Osteocyte (in vitro differentiated cells): ENCODE results near the gene GSG1L. TPM values are rescaled to one million over a fixed set of nuclear protein-coding genes. Genes with fewer than 3 reads are reported as not detected.

Source experiments
- DNase-seq: peaks from one replicate; pipeline ENCODE4 v3.0.0; 2021; ENCODE audit warnings: mixed read lengths; ENCODE audit not compliant: unreplicated experiment; ENCODE audit errors: extremely low spot score
- H3K27ac Mint-ChIP-seq: one replicate; pipeline ENCODE4 v1.8.0; 2021; ENCODE audit warnings: mild to moderate bottlenecking, mixed read lengths; ENCODE audit not compliant: unreplicated experiment
- H3K27me3 Mint-ChIP-seq: one replicate; pipeline ENCODE4 v1.8.0; 2021; ENCODE audit warnings: mixed read lengths; ENCODE audit not compliant: unreplicated experiment
- H3K36me3 Mint-ChIP-seq: one replicate; pipeline ENCODE4 v1.8.0; 2021; ENCODE audit warnings: mixed read lengths; ENCODE audit not compliant: unreplicated experiment
- H3K4me1 Mint-ChIP-seq: one replicate; pipeline ENCODE4 v1.8.0; 2021; ENCODE audit warnings: mixed read lengths; ENCODE audit not compliant: unreplicated experiment
- H3K4me3 Mint-ChIP-seq: one replicate; pipeline ENCODE4 v1.8.0; 2021; ENCODE audit warnings: mild to moderate bottlenecking, moderate library complexity, mixed read lengths; ENCODE audit not compliant: unreplicated experiment
- H3K9me3 Mint-ChIP-seq: one replicate; pipeline ENCODE4 v1.8.0; 2021; ENCODE audit warnings: mixed read lengths; ENCODE audit not compliant: unreplicated experiment
- CTCF ChIP-seq: fragments of 200-600 bp; sonication (generic); IDR thresholded peaks from 2 replicates; pipeline ENCODE4 v1.5.0; 2021; ENCODE audit warnings: antibody characterized with exemption, mild to moderate bottlenecking, moderate library complexity
- total RNA-seq: library from RNA; stranded (reverse); gene quantifications from 2 replicates; pipeline ENCODE4 v1.2.1, GENCODE V29; 2021

The GSG1L gene
- total RNA-seq, 1 donor from 2014 or later = not detected

- no peaks in the 10 kb centered on the region for H3K36me3 Mint-ChIP-seq
- no peak for TF ChIP-seq CTCF
- DNase-seq = no peak
- no peaks in the 10 kb centered on the region for H3K9me3 Mint-ChIP-seq
- H3K27me3 Mint-ChIP-seq = peaks cover 4% of the 10 kb centered on the region
- H3K4me3 Mint-ChIP-seq = no peak overlapping the region
- H3K27ac Mint-ChIP-seq = no peak overlapping the region
- H3K4me1 Mint-ChIP-seq = no peaks in the 10 kb centered on the region
Observed at GRCh38 chr16:27966756-27967155, 96.8 kb downstream of the GSG1L start.

GRCh38 chr16:27965801-27966200, 97.7 kb downstream of the GSG1L start:
- H3K9me3 Mint-ChIP-seq = no peaks in the 10 kb centered on the region
- H3K4me3 Mint-ChIP-seq = no peak overlapping the region
- no peaks in the 10 kb centered on the region for H3K4me1 Mint-ChIP-seq
- DNase-seq = peak; percentile 66
- peaks cover 4% of the 10 kb centered on the region for H3K27me3 Mint-ChIP-seq
- no peak overlapping the region for H3K27ac Mint-ChIP-seq
- H3K36me3 Mint-ChIP-seq = no peaks in the 10 kb centered on the region
- TF ChIP-seq CTCF = no peak

GRCh38 chr16:27963471-27963965, 100.0 kb downstream of the GSG1L start:
- Mint-ChIP-seq H3K36me3 (no peaks in the 10 kb centered on the region), H3K27me3 (peaks cover 4% of the 10 kb centered on the region), H3K4me1 (no peaks in the 10 kb centered on the region), H3K4me3 (no peak overlapping the region), H3K27ac (no peak overlapping the region), H3K9me3 (no peaks in the 10 kb centered on the region)
- TF ChIP-seq CTCF = no peak
- DNase-seq = no peak

- TF ChIP-seq CTCF = no peak
- no peak overlapping the region for H3K4me3 Mint-ChIP-seq
- no peak overlapping the region for H3K27ac Mint-ChIP-seq
- no peaks in the 10 kb centered on the region for H3K9me3 Mint-ChIP-seq
- peaks cover 4% of the 10 kb centered on the region for H3K27me3 Mint-ChIP-seq
- no peaks in the 10 kb centered on the region for H3K36me3 Mint-ChIP-seq
- no peak for DNase-seq
- no peaks in the 10 kb centered on the region for H3K4me1 Mint-ChIP-seq
Observed at GRCh38 chr16:27962197-27962596, 101.3 kb downstream of the GSG1L start.

GRCh38 chr16:27961296-27961620, 102.3 kb downstream of the GSG1L start:
- Mint-ChIP-seq H3K4me1 (no peaks in the 10 kb centered on the region), H3K36me3 (no peaks in the 10 kb centered on the region), H3K4me3 (no peak overlapping the region), H3K27me3 (peaks cover 2% of the 10 kb centered on the region), H3K27ac (no peak overlapping the region), H3K9me3 (peaks cover 4% of the 10 kb centered on the region)
- DNase-seq = no peak
- TF ChIP-seq CTCF = no peak
